Activated naive CD4-positive, alpha-beta T cell treated with Interleukin-2 at 50 U/mL for 16 hours (primary cell): ENCODE data around the gene RHD.
"Not testable (repeated sequence)": the region's sequence is repeated elsewhere in the genome, so short reads cannot be mapped to it uniquely, and the experiment has no call there.

ENCODE experiments used
- DNase-seq: peaks from one replicate; pipeline ENCODE4 v3.0.0-alpha.2; 2020

RHD gene

DNA sequence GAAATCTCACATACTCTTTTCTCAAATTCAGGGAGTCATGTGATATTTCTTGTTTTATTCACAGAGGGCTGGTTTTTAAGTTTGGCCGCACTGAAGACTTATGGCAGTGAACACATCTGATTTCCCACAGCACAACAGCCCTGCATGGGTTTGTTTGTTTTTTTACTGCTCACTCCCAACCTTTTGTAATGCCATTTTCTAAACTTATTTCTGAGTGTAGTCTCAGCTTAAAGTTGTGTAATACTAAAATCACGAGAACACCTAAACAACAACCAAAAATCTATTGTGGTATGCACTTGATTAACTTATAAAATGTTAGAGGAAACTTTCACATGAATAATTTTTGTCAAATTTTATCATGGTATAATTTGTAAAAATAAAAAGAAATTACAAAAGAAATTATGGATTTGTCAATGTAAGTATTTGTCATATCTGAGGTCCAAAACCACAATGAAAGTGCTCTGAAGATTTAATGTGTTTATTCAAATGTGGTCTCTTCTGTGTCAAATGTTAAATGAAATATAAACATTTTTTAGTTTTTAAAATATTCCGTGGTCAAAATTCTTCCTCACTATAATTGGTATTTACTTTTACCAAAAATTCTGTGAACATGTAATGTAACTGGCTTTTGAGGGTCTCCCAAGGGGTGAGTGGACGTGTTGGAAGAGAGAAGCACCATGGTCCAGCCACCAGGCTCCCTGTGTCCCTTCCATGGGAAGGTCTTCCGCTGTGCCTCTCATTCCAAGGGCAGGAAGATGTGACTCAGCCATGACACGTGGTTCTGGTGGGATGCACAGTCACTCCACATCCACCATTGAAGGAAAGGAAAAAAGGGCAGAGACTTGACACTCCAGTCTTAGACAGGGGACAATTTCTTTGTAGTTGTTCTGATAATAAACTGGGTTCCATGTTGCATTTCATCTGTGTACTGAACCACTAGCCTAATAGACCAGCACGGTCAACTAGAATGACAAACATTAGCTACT is 88.6 kb downstream of the RHD start:
- DNase-seq, result no peak

DNA sequence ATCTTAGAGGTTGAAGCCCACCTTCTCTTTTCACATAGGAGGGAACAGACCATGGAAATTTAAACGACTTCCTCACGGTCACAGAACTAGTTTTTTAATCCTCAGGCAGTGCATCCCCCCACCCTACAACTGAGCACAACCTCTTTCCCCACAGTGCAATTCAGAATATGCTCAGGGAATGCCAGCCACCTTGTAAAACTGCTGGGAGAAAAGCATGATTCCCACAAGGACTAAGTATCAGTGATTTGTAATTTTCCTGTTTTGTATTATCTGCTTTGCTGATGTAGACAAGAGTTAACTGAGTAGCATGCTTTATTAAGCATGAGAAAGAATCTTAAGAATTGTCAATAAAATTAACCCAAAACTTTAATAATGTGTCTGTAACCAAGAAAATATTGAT is 89.6 kb downstream of the RHD start:
- no peak for DNase-seq

DNA sequence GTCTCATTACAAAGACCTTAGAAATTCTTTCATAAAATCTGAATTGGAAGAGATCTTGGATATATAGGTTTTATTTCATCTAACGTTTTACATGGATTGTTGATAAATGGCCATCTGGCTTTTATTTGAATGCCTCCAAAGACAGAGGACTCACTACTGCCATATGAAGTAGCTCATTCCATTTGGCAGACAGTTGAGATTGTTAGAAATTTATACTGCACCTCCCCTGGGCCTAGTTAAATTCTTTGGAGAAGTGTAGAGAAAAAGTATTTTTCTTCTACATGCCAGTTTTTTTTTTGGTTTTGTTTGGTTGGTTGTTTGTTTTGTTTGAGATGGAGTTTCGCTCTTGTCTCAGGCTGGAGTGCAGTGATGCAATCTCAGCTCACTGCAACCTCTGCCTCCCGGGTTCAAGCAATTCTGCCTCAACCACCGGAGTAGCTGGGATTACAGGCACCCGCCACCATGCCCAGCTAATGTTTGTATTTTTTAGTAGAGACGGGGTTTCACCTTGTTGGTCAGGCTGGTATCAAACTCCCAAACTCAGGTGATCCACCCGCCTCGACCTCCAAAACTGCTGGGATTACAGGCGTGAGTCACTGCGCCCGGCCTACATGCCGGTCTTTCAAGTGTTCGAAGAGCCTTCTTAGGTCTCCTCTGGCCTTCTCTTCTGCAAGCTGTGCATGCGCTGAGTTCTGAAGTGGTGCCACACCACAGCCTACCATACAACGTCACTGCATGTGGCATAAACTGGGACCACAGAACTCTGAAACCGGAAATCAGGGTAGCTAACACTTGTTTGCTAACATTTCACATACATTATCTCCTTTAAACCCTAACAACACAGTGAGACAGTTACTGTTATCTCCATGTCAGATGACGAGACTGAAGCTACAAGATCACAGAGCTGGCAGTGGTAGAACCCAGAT is 90.6 kb downstream of the RHD start:
- DNase-seq, result not testable (repeated sequence)

DNA sequence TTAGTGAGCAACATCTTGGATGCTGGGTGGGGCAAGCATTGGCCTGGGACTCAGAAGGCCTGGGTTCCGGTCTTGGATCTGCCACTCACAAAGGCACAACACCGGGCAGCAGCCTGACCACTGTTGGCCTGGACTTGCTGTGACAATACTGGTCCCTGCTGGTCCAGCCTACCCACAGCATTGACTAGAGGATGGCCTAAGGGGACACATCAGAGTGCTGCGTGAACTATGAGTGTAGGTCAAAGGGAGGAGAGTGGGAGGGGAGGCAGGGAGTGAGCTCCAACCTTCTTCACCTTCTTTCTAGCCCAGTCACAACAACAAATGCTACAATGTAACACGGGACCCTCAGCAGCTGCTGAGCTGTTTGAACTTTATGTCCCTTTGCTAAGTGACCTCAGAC is 96.9 kb downstream of the RHD start:
- DNase-seq, result no peak

DNA sequence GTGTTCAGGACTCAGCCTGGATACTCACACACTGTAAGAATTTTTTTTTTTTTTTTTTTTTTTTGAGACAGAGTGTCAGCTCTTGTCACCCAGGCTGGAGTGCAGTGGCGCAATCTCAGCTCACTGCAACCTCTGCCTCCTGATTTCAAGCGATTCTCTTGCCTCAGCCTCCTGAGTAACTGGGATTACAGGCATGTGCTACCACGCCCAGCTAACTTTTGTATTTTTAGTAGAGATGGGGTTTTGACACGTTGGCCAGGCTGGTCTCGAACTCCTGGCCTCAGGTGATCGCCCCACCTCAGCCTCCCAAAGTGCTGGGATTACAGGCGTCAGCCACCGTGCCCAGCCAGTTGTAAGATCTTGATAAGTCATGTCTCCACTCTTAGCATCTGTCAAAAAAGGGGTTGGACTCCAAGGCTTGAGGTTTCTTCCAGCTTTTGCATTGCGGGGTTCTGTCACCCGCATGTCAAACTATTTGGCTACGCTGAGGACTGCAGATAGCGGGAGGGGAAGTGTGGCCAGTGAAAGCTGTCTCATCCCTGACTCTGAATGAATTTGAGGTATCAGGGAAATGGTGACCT is 97.5 kb downstream of the RHD start:
- DNase-seq, result not testable (repeated sequence)

DNA sequence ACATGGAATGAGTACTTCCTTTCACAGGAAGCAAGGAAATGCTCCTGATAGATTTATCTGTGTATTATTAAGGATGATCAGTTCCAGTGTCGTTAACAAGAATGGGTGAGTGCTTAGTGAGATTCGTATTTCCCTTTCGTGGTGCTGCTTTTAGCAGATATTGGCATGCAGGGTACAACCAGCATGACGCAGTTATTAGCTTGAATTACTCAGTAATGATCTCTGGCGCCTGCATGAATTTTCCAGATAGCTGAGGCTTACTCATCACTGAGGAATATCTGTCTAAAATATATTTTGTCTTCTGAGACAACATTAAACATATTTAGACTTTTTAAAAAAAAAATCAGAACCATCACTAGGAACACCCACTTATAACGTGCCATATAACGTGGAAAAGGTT is 99.4 kb downstream of the RHD start:
- DNase-seq, result not testable (repeated sequence)

DNA sequence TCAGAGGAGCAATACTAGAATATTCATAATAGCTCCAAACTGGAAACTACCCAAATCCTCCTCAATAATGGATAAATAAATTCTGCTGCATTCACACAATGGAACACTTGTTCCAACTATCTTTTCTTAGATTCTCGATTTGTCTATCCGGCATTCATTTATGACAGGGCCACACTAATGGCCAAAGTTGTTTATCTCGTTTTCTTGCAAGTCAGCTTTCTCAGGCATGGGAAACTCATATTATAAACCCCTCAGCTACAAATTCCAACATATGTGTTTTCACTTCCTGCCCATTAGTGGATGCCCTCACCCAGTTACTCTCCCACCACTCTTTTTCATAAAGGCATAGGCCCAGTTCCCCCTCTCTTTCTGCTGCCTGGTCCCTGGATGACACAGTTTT is 106.1 kb downstream of the RHD start:
- DNase-seq, result not testable (repeated sequence)
